NCI-H460 (cell line): Measurements from ENCODE around the gene SULT1A3. TPM values are rescaled to one million over a fixed set of nuclear protein-coding genes. Genes with fewer than 3 reads are reported as not detected.

Experiments used
- small RNA-seq, 2 experiments: library from RNA; depleted of rRNA; stranded (forward); fragments of <200 nt; gene quantifications; one replicate each; pipeline ENCODE3, GENCODE V24; 2014
- total RNA-seq: library from RNA; depleted of rRNA; stranded (reverse); fragments of >200 nt; shearing (Covaris generic); gene quantifications from 2 replicates; pipeline ENCODE4 v1.2.3, GENCODE V29; 2014; rRNA removed

Gene SULT1A3
- total RNA-seq, 1 experiment from 2014 or later = 4.4 TPM

Small RNAs within 50 kb of the gene (small RNA-seq; reads per million reads assigned to genes)
- gene AC106782.4 = 0 reads per million in 2 experiments

Other genes starting within 250 kb of the SULT1A3 start
- gene TMEM219, start 237.2 kb upstream of the SULT1A3 start, total RNA-seq = 67.8 and 68.5 TPM in 2 replicates
- 20.4 and 22.0 TPM in 2 replicates for gene TAOK2, start 225.4 kb upstream of the SULT1A3 start, total RNA-seq
- 12.2 and 15.0 TPM in 2 replicates for gene HIRIP3, start 203.6 kb upstream of the SULT1A3 start, total RNA-seq
- gene INO80E, start 203.0 kb upstream of the SULT1A3 start, total RNA-seq = 81.3 and 87.8 TPM in 2 replicates
- 0.61 and 1.1 TPM in 2 replicates for gene DOC2A, start 188.2 kb upstream of the SULT1A3 start, total RNA-seq
- not detected in 2 replicates for gene C16orf92, start 176.1 kb upstream of the SULT1A3 start, total RNA-seq
- 0.07 TPM in 1 of 2 replicates, not detected in the other for gene TLCD3B, start 168.0 kb upstream of the SULT1A3 start, total RNA-seq
- 1,739 and 2,065 TPM in 2 replicates for gene ALDOA, start 133.5 kb upstream of the SULT1A3 start, total RNA-seq
- gene PPP4C, start 123.3 kb upstream of the SULT1A3 start, total RNA-seq = 72.1 and 81.6 TPM in 2 replicates
- gene TBX6, start 107.3 kb upstream of the SULT1A3 start, total RNA-seq = 0.30 and 0.38 TPM in 2 replicates
- 4.9 and 8.0 TPM in 2 replicates for gene YPEL3, start 103.0 kb upstream of the SULT1A3 start, total RNA-seq
- 0.67 and 0.89 TPM in 2 replicates for gene GDPD3, start 85.7 kb upstream of the SULT1A3 start, total RNA-seq
- 16.9 and 22.3 TPM in 2 replicates for gene MAPK3, start 76.0 kb upstream of the SULT1A3 start, total RNA-seq
- gene CORO1A, start 15.7 kb upstream of the SULT1A3 start, total RNA-seq = 0.64 TPM in 1 of 2 replicates, not detected in the other
- 60.8 and 85.7 TPM in 2 replicates for gene BOLA2B, start 5.6 kb upstream of the SULT1A3 start, total RNA-seq
- 31.4 and 35.7 TPM in 2 replicates for gene SLX1A, start 5.4 kb upstream of the SULT1A3 start, total RNA-seq
- gene NPIPB13, start 49.2 kb downstream of the SULT1A3 start, total RNA-seq = 1.1 and 2.8 TPM in 2 replicates
- gene CD2BP2, start 156.1 kb downstream of the SULT1A3 start, total RNA-seq = 36.5 and 39.0 TPM in 2 replicates
- 12.3 and 13.2 TPM in 2 replicates for gene TBC1D10B, start 171.2 kb downstream of the SULT1A3 start, total RNA-seq
- not detected in 2 replicates for gene MYL11, start 175.5 kb downstream of the SULT1A3 start, total RNA-seq
- gene SEPTIN1, start 183.3 kb downstream of the SULT1A3 start, total RNA-seq = 0.26 TPM in 1 of 2 replicates, not detected in the other
- gene ZNF48, start 196.2 kb downstream of the SULT1A3 start, total RNA-seq = 8.3 and 8.4 TPM in 2 replicates
- 6.2 and 6.4 TPM in 2 replicates for gene ZNF771, start 208.4 kb downstream of the SULT1A3 start, total RNA-seq
- 29.9 and 35.9 TPM in 2 replicates for gene DCTPP1, start 230.8 kb downstream of the SULT1A3 start, total RNA-seq
- gene SEPHS2, start 246.6 kb downstream of the SULT1A3 start, total RNA-seq = 22.2 and 25.5 TPM in 2 replicates